ENCODE results near the gene FGF22.
A peak's percentile ranks its signal among the peaks of the same experiment; 100 is the strongest.
"Not testable (repeated sequence)": the region's sequence is repeated elsewhere in the genome, so short reads cannot be mapped to it uniquely, and the experiment has no call there.

Gene FGF22

DNA sequence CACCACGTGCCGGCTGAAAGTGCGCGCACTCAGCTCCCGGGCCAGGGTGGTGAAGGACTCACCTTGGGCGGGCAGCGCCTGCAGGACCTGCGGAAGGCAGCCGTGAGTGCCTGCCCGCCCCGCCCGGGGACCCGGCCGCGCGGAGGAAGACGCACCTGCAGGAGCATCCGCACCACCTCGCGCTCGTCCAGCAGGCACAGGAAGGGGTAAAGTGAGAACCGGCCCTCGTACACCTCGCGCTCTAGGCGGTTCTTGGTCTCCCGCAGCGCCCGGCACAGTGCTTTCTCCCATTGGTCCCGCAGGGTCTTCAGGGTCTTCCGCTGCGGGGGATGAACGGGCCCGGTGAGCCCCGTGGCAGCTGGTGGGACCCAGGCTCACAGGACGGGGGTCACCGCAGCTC lies 17.0 kb upstream of the FGF22 start:
- DNase-seq, result no peak

DNA sequence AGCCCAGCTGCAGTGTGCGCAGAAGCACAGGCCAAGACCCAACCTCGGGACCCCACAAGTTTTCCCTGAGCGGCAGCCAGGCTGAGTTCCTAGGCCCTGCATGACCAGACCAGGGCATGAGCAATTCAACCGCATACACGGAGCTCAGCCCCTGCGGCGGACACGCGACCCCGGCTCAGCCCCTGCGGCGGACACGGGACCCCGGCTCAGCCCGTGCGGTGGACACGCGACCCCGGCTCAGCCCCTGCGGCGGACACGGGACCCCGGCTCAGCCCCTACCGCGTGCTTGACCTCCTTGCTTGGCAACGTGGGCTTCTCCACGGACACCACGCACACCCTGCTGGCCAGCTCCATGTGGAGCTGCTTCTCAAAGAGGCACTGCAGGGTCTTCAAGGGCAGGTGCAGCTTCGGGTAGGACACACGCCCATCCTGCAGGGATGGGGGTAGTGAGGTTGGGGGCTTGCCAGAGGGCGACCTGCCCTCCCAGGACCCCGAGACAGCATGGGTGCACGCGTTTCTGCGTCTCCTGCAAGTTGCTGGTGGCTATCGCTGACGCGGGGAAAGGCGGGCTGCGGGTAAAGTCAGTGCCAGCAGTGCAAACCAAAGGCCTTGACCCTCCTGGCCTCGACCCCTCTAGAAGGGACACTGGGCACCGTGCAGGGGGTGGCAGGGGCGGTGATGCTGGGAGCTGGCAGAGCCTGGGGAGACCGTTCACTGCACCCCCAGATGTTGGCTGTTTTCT lies 16.3 kb upstream of the FGF22 start:
- DNase-seq, result no peak

DNA sequence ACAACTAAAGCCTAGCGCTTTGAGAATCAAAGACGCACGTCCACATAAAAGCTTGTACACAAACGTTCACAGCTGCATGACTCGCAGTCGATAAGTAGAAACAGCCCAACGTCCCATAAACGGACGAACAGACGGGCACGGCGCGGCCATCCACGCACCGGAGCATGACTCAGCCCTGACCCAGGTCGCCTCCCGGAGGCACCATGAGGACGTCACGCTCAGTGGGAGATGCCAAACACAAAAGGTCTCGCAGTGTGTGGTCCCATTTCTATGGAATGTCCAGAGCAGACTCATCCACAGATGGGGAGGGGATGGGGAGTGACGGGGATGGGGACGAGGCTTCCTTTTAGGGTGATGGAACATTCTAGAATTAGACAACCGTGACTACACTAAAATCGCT lies 15.7 kb upstream of the FGF22 start:
- DNase-seq, result no peak

DNA sequence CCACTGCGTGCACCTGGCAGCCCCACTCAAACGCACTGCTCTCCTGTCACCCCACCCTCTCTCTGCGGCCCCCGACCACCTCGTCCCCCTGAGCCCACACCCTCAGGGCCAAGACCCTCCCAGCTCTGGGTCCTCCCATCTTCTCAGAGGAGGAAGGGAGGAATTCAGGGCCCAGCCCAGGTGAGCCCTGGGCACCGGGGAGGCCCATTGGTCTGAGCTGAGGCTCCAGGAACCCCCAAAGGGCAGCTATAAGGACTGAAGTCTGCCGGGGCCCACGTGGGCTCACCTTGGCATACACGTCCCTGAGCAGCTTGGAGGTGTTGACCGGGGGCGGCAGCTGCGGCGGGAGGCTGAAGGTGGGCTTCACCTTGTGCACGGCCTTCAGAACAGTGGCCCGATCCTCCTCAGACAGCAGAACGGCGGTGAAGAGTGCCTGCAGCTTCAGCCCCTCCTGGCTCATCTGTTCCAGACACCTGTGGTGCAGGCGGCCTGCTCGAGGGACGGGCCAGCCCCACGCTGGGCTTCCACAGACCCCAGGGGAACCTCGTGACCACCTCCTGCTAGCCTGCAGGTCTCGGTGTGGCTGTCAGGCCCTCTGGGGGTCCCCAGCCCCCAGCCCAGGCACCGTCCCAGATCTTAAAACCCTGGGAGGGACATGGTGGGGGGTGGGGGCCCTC lies 15.1 kb upstream of the FGF22 start:
- no peak for DNase-seq

DNA sequence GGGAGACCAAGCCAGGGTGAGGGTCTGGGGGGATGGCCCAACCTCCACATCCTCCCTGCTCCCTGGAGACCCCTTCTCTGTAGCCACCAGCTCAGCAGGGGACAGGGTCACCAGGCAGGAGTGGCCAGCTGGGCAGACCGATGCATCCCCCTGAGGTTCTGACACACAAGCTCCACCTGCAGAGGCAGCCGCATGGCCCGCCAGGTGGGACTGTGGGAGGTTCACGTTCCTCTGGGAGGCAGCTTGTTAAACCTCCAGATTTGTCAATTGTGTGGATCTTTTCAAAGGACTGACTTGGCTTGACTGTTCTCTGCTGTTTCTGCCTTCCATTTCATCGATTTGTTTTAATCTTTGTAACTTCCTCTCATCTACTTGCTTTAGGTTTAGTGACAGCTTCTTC lies 14.4 kb upstream of the FGF22 start:
- no peak for DNase-seq

DNA sequence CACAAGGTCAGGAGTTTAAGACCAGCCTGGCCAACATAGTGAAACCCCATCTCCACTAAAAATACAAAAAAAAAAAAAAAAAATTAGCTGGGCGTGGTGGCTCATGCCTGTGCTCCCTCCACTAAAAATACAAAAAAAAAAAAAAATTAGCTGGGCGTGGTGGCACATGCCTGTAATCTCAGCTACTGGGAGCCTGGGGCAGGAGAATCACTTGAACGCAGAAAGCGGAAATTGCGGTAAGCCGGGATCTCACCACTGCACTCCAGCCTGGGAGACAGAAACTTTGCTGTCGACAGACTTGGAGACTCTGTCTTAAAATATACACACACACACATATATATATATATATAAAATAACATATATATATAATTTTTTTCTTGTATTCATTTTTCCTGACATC lies 13.1 kb upstream of the FGF22 start:
- DNase-seq, result not testable (repeated sequence)

DNA sequence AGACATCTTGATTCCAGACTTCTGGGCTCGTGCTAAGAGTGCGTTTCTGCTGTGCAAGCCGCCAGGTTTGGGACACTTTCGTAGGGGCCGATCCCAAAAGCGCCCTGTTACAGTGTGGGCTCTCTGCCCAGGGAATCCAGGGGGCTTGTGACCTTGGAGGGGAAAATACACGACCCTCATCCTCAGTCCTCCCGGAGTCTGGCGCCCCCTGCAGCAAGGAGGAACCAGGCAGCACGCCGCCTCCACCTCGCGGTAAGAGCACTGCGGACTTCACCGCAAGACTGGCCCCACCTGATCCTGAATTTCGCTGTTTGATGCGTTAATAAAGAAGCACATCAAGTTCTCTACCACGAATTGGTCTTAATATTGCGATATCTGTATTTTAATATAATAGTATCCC lies 11.5 kb upstream of the FGF22 start:
- peak; percentile 8 for DNase-seq

DNA sequence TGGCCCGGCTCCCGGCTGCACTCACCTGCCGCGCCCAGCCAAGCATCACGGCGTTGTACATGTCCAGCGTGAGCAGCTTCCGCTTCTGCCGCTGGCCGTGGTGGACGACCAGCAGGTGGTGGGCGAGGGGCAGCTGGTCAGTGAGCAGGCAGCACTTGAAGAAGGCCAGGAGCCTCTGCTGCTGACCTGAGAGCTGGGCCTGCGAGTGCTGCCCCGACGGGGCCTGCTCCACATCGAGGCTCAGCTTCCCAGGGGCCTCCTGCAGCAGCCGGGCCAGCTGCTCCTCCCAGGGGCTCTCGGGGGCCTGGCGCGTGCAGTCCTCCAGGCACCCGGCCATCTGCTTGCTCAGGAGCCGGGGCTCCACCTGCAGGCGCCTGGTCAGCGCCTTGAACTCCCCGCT lies 10.2 kb upstream of the FGF22 start:
- DNase-seq, result not testable (repeated sequence)

DNA sequence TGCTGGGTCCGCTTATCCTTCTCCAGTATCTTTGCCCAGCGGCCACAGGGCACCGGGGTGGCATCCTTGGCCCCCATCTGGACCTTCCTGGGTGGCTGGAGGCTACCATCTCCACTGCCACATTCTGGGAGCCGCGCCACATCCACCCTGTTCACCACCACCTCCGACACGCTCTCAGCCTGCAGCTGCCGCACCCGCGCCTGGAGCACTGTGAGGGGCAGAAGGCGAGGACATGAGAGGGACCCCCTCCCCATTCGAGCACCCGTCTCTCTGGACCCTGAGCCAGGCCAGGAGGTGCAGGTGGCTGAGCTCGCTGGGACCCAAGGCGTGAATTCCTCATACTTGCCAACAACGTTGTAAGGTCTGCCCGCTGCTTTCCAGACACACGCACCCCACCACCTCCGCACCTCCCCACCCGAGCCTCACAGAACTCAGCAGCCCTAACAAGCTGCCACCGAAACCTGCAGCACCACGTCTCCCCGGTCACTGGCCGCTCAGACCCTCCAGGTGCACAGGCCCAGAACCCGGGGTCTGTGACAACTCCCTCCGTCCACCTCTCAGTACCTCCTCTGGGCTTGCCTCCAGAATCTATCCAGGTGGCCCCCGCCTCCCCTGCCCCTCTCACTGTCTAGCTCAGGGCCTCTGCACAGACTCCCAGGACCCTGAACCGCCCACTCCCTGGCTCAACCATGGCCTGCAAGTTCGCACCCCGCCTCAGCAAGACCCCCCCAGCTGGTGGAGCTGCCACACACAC lies 9.5 kb upstream of the FGF22 start:
- DNase-seq, result no peak

DNA sequence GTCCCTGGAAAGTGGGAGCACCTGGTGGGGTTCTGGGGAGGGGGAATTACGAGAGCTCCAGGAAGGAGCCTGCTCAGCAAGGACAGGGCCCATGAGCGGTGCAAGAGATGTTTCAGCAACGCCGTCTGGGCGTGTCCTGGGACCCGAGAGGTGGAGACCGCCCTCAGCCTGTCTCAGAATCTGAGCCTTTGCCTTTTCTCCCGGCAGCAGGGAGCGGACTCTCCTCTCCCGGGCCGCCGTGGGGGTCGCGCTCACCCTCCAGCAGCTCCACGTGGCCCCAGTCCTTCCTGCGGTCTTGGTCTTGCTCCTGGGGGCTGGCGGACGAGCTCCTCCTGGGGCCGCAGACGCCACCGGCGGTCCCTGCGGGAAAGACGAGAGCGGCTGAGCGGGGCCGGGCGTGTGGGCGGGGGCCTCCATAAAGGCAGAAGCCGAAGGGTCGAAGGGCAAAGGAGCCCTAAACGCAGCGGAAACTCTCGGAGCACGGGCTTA lies 7.1 kb upstream of the FGF22 start:
- peak; percentile 72 for DNase-seq

DNA sequence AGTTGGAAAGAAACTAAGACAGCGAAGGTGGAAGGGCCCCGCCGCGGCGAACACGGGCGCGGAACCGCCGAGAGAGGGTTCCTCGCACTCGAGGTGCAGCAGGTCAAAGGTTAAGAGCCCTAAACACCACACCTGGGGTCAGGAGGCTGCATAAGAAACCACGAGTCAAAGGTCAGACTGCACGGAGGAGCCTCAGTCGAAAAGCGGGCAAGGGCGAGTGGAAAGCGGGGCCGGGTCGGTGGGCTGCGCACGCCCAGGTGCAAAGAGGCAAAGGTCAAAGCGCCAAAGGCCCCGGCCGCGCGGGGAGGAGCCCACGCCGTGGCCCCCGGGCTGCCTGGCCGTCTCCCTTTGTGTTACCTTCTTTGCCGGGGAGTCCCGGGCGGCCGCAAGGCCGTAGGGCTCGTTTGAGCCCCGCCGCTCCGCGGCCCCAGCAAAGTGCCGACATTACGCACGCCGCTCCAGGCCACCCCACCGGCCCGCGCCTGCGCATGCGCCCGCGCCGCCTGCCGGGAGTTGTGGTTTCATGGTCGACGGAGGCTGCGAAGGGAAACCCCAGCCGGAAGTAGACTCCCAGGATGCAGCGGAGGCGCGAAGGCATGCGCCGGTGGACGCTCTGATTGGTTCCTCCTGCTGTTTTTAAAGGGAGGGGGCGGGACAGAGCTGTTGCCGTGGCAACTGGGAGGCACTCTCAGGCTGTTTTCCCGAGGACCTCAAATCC lies 6.5 kb upstream of the FGF22 start, which contains the start of gene POLRMT:
POLRMT (minus strand) TSS at position 470 of the 718 bp plus-strand sequence; CDS start at position 445, 25 bp downstream.
- DNase-seq, result peak; percentile 100

DNA sequence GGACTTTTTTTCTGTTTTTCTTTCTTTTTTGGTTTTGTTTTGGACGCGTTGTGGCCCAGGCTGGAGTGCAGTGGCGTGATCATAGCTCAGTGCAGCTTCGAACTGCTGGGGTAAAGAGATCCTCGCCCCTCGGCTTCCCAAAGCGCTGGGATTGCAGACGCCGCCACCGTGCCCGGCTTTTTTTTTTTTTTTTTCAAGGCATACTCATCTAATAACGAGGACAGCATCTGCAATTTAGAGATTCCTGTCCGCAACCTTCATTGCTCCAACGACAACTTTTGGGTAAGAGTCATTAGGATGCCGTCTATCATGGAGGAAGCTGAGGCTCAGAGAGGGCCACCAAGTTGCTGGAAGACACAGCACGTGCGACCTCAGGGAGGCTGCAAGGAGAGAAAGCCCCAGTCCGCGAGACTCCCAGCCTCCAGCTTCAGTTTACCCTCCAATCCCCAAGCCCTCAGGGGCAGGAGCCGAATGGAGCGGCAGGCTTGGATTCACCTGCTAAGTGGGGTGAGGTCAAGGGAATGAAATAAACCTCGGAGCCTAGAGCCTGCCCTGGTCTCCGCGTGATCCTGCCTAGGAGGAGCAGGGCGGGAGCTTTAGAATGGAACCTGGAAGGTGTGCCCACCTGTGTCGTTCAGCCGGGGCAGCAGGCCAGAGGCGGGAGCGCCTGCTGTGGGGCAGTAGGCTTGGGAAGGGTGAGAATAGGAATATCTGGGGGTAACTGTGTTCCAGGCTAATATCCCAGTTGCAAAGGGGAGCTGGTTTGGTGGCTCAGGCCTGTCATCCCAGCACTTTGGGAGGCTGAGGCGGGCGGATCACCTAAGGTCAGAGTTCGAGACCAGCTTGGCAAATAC lies 5.7 kb upstream of the FGF22 start:
- DNase-seq, result no peak

DNA sequence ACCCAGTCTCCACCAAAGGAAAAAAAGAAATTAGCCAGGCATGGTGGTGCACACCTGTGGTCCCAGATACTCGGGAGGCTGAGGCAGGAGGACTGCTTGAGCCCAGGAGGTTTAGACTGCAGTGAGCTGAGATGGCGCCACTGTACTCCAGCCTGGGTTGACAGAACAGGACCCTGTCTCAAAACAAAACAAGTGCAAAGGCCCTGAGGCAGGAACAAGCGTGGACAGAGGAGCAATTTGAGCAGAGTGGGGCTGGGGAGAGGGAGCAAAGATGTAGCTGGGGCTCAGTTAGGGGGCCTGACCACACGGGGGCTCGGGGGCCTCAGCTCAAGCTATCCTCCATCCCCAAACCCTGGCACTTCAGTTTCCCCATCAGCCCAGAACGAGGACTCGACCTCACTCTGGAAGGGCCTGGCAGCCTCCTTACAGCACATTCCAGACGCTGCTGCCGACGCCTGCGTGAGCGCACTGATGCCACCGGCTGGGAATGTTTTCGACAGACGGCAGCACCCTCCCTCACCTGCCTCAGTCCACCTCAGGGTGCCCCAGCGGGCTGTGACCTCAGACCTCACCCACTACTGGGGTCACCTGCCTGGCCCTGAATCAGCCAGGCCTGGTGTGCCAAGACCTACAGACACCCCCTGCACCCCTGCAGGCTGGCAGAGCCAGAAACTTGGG lies 4.6 kb upstream of the FGF22 start:
- no peak for DNase-seq

DNA sequence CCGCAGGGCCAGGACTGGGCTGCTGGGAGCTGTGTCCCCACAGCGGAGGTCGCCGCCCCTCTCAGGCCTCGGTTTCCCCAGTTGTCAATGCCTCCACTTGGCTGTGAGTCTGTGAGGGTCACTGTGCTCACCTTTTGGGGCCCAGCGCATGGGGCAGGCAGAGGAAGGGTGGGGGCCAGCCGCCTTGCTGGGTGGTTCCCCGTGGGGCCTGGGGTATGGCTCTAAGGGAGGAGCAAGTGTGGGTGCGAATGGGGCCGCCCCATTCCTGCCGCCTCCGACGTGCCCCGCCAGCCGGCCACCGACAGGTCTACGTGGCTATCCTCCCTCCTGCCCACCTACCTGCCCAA lies 800 bp upstream of the FGF22 start:
- no peak for DNase-seq

DNA sequence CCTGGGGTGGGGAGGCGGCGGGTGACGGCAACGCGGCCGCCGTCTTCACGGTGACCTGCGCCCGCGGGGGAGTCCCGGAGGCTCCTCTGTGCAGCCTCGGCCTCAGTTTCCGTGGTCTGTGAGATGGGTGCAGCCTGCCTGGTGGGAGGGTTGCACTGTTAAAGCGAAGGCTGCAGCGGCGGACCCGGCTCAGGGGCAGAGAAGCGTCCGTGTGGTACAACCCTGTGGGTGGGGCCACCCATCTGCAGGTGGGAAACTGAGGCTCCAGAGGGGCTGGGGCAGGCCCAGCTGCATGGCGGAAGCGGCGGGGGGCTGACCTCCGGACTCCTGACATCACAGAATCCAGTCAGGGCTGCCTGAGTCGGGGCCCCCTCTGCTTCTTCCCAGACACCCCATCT lies 481 bp downstream of the FGF22 start:
- DNase-seq, result no peak

DNA sequence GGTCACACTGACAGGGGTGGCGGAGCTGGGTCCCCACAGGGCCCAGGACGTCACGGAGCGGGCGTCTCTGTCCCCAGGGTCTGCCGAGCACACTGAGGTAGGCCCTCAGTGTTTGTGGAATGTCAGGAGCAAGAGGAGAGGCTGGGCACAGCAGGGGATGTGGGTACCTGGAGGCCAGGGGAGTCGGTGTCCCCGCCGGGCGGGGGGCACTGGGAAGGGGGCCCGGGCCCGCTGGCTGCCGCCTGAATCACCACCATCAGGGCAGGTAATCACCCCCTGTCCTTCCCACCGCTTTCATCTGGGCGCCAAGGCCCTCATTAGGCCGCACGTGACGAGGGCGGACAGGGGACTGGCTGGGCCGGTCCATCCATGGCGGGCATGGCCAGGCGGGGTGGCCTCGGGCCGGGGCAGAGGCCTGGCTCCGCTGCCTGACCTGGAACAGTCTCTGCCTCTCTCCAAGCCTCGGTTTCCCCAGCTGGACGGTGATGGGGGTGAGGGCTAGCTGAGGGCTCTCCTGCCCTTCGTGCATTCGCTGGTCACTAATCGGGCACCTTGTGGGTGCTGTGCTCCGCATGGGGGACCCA lies 1.0 kb downstream of the FGF22 start:
- DNase-seq, result no peak

DNA sequence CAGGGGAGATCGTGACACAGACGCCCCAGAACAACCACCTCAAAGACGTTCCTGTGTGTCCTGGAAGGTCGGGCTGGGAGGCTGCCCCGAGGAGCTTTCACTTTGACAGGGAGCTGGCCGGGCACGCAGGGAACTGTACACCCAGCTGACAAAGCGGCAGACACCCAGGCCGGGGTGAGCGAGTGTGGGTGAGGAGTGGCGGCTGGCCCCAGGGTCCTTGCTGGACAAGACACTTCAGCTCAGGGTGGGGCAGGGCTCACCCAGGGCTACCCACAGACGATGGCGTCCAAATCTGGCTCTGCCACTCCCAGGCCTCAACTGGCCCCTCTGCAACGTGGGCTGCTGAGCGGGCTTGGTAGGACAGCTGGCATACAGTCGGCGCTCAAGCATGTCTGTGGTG lies 2.0 kb downstream of the FGF22 start:
- DNase-seq, result no peak

DNA sequence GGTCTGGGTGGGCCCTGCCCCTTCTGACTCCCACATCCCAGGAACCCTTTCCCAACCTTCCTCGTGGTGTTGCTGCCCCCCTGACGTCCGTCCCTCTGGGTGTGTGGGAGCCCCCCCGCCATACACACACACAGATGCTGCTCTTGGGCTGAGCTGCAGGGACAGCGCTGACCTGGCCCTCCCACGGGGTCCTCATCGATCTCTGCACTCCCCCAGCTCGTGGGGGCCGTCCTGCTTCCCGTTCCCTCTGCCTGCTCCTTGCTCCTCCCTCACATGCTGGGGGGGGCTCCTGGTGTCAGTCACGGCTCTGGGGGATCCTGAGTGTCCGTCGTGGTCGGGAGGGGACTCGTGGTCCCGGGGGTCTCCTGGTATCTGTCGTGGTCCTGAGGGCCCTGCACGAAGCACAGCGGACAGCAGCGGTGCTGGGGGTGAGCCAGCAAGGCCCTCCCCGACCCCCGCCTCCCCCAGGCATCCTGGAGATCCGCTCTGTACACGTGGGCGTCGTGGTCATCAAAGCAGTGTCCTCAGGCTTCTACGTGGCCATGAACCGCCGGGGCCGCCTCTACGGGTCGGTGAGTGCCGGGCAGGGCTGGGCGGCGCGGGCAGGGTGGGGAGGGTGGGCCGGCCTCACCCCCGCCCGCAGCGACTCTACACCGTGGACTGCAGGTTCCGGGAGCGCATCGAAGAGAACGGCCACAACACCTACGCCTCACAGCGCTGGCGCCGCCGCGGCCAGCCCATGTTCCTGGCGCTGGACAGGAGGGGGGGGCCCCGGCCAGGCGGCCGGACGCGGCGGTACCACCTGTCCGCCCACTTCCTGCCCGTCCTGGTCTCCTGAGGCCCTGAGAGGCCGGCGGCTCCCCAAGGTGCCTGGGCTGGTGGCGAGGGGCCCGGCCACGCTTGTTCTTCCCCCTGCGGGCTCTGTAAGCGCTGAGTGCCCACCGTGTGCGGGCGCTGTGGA lies 3.4 kb downstream of the FGF22 start:
- no peak for DNase-seq

DNA sequence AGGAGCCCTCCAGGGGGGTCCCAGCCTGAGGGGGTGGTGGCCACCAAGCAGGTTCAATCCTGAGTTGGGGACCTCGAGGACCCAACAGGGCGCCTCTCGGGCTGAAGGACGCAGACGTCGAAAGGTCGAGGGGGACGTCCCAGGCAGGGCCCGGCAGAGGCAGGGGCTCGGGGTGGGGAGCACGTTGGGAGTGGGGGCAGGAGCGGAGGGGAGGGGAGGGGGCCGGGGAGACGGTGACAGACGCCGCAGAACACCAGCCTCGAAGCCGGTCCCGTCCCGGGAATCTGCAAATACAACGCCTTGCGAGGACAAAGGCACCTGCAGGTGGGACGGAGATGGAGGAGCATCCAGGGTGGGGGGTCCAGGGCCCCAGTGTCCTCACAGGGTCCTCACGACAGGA lies 4.1 kb downstream of the FGF22 start:
- DNase-seq, result no peak

DNA sequence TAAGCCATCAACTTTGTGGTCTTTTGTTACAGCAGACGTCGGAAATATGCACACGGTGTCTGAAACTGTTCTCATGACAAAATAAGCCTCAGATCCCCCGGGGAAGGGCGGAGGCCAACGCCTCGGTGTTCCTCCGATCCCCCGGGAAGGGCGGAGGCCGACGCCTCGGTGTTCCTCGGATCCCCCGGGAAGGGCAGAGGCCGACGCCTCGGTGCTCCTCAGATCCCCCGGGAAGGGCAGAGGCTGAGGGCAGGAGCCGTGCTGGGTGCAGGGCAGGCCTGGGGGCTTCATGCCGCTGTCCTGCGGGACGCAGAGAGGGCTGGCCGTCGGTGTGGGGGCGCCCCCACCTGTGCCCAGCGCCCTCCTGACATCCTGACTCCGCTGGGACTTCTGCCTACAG lies 4.7 kb downstream of the FGF22 start:
- DNase-seq, result no peak

Data from suppressor macrophage treated with lipopolysaccharide for 4 hours (primary cell).